MCF 10A (cell line): ENCODE data around the gene SH3BP2. TPM values are rescaled to one million over a fixed set of nuclear protein-coding genes. Genes with fewer than 3 reads are reported as not detected.

ENCODE experiments used
- BruUV-seq: library from RNA; stranded (reverse); fragments of 400-500 nt; replicated peaks from 2 replicates; lab custom pipeline; 2021; lab: Mats Ljungman, UMichigan
- CTCF ChIA-PET: fragments of 300-600 bp; sonication (Branson Sonifier 250); formaldehyde crosslinking; extraction: SDS; loops from one replicate; lab custom pipeline; 2021; ENCODE audit warnings: antibody characterized with exemption, inconsistent platforms; lab: Yijun Ruan, JAX
- POLR2A ChIA-PET: fragments of 300-600, 350-650 bp; sonication (Branson Sonifier 250); formaldehyde crosslinking; extraction: SDS; loops from one replicate; lab custom pipeline; 2020; ENCODE audit warnings: antibody characterized with exemption, inconsistent platforms; lab: Yijun Ruan, JAX
- DNase-seq: peaks from one replicate; pipeline ENCODE4 v3.0.0-alpha.2; 2018; ENCODE audit not compliant: unreplicated experiment
- H3K27ac Mint-ChIP-seq: one replicate; pipeline ENCODE4 v1.8.0; 2022; ENCODE audit warnings: mild to moderate bottlenecking, low read depth, mixed read lengths; ENCODE audit not compliant: unreplicated experiment
- H3K27me3 Mint-ChIP-seq: one replicate; pipeline ENCODE4 v1.8.0; 2022; ENCODE audit warnings: mixed read lengths; ENCODE audit not compliant: insufficient read depth, unreplicated experiment
- H3K36me3 Mint-ChIP-seq: one replicate; pipeline ENCODE4 v1.8.0; 2022; ENCODE audit warnings: mild to moderate bottlenecking, moderate library complexity, mixed read lengths; ENCODE audit not compliant: insufficient read depth, unreplicated experiment
- H3K4me1 Mint-ChIP-seq: one replicate; pipeline ENCODE4 v1.8.0; 2022; ENCODE audit warnings: mixed read lengths; ENCODE audit not compliant: insufficient read depth, unreplicated experiment
- H3K4me3 Mint-ChIP-seq: one replicate; pipeline ENCODE4 v1.8.0; 2022; ENCODE audit warnings: mild to moderate bottlenecking, moderate library complexity, mixed read lengths; ENCODE audit not compliant: unreplicated experiment
- H3K9me3 Mint-ChIP-seq: one replicate; pipeline ENCODE4 v1.8.0; 2022; ENCODE audit warnings: mixed read lengths; ENCODE audit not compliant: unreplicated experiment
- intact Hi-C: fragments of 100-400 bp; cut with micrococcal nuclease; formaldehyde crosslinking; loops from 2 replicates; pipeline ENCODE4 v1.14.1; 2022
- total RNA-seq: library from RNA; stranded (reverse); gene quantifications from 2 replicates; pipeline ENCODE4 v1.2.3, GENCODE V29; 2022
- TF ChIP-seq, protein P1 (sequence below): fragments of 200-600 bp; IDR thresholded peaks from one replicate; pipeline ENCODE4 v1.8.0; 2022; ENCODE audit warnings: antibody characterized with exemption, mild to moderate bottlenecking; ENCODE audit not compliant: unreplicated experiment

Gene SH3BP2
- total RNA-seq, 1 experiment from 2014 or later: 57.9 TPM

DNA sequence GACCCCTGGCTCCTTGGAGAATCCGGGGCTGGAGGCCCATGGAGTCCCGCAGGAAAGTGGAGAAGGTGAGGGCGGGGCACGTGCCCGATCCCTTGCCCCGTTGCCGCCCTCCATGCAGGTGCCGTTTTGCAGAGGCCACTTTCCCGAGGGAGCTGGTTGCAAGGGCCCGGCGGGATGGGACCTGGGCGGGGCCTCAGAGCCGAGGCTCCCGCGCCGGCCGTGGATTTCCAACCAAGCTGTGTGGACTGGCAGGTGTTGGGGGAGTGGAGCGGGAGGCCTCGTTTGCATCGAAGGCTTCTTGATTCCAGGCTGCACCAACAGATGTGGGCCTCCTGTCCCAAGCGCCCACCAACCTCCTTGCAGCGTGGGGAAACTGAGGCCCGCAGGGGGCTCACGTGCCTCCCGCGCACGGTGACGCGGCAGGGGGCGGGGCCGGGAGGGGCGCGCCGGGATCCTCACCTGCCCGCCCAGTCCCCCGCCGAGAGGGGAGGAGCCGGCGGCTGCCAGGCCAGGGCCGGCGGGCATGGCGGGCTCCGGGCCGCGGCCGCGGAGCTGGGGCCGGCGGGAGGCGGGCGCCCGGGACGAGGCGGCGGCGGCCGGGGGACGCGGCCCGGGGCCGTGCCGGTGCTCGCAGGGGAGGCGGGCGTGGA is 24.9 kb downstream of the SH3BP2 start:
- Mint-ChIP-seq H3K9me3 (no peaks in the 10 kb centered on the region), H3K27me3 (no peaks in the 10 kb centered on the region), H3K27ac (peak overlapping the region; percentile 65), H3K4me3 (peak overlapping the region; percentile 67), H3K4me1 (peaks cover 15% of the 10 kb centered on the region), H3K36me3 (peaks cover 20% of the 10 kb centered on the region)
- DNase-seq: peak; percentile 56
- BruUV-seq: no TSS peak
- TF ChIP-seq, protein P1, sequence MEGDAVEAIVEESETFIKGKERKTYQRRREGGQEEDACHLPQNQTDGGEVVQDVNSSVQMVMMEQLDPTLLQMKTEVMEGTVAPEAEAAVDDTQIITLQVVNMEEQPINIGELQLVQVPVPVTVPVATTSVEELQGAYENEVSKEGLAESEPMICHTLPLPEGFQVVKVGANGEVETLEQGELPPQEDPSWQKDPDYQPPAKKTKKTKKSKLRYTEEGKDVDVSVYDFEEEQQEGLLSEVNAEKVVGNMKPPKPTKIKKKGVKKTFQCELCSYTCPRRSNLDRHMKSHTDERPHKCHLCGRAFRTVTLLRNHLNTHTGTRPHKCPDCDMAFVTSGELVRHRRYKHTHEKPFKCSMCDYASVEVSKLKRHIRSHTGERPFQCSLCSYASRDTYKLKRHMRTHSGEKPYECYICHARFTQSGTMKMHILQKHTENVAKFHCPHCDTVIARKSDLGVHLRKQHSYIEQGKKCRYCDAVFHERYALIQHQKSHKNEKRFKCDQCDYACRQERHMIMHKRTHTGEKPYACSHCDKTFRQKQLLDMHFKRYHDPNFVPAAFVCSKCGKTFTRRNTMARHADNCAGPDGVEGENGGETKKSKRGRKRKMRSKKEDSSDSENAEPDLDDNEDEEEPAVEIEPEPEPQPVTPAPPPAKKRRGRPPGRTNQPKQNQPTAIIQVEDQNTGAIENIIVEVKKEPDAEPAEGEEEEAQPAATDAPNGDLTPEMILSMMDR: no peak
- intact Hi-C loops: no loop called here
- POLR2A ChIA-PET: interaction anchor here (0.6 to 2.9 kb wide), 10 partner anchors 12 to 118 kb away, joined by 3 to 17 read pairs (median 6); partner anchors contain the start of gene ADD1
- CTCF ChIA-PET: interaction anchor here (0.5 to 1.6 kb wide), 3 partner anchors 54 to 598 kb away, joined by 3 to 4 read pairs (median 4); no protein-coding TSS in a partner anchor

DNA sequence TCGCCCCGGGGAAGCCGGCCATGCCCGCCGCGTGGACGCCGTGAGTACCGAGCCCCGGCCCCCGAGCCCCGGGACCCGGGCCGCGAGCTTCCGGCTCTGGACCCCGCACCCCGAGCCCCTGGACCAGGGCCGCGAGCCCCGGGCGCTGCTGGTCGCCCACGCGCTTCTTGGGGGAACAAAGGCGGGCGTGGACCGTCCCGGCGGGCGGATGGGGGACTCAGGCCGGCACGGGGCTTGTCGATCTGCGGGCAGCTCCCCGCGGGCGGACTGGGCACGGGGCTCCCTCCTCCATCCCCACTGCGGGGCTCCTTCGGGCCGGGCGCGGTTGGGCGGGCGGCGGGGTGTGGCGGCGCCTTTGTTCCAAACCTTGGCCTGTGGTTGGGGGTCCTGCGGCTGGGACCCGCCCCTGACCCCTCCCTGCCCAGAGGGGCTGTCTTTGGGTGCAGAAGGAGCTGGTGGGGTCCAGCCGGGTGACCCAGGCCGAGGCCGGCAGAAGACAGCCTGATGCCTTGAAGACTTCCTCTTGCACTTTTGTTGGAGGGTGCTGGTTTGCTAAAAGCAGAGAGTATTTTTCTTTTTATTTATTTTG is 25.6 kb downstream of the SH3BP2 start:
- no TSS peak for BruUV-seq
- POLR2A ChIA-PET: interaction anchor here (0.6 to 2.9 kb wide), 14 partner anchors 13 to 316 kb away, joined by 3 to 17 read pairs (median 5); partner anchors contain the start of gene ADD1
- H3K36me3 Mint-ChIP-seq: peaks cover 23% of the 10 kb centered on the region
- H3K4me1 Mint-ChIP-seq: peaks cover 15% of the 10 kb centered on the region
- CTCF ChIA-PET: interaction anchor here (0.5 to 1.6 kb wide), 3 partner anchors 55 to 598 kb away, joined by 3 to 4 read pairs (median 4); no protein-coding TSS in a partner anchor
- TF ChIP-seq, protein P1: no peak
- no peaks in the 10 kb centered on the region for H3K27me3 Mint-ChIP-seq
- DNase-seq: no peak
- intact Hi-C loops: no loop called here
- no peaks in the 10 kb centered on the region for H3K9me3 Mint-ChIP-seq
- H3K27ac Mint-ChIP-seq: no peak overlapping the region
- peak overlapping the region; percentile 41 for H3K4me3 Mint-ChIP-seq

GRCh38 chr4:2819244-2820215 is 26.6 kb downstream of the SH3BP2 start:
- no peak for DNase-seq
- peaks cover 15% of the 10 kb centered on the region for H3K4me1 Mint-ChIP-seq
- peaks cover 27% of the 10 kb centered on the region for H3K36me3 Mint-ChIP-seq
- no TSS peak for BruUV-seq
- POLR2A ChIA-PET: interaction anchor here (0.5 to 2.9 kb wide), 11 partner anchors 13 to 317 kb away, joined by 3 to 17 read pairs (median 4); partner anchors contain the start of gene ADD1
- intact Hi-C loops: no loop called here
- CTCF ChIA-PET: interaction anchor here (1.5 to 1.6 kb wide), 2 partner anchors 56 to 59 kb away, joined by 4 read pairs; no protein-coding TSS in a partner anchor
- peak overlapping the region; percentile 41 for H3K4me3 Mint-ChIP-seq
- H3K9me3 Mint-ChIP-seq: no peaks in the 10 kb centered on the region
- no peaks in the 10 kb centered on the region for H3K27me3 Mint-ChIP-seq
- TF ChIP-seq, protein P1: no peak
- H3K27ac Mint-ChIP-seq: peak overlapping the region; percentile 51
